Inferior parietal cortex (tissue), 1 donor: ENCODE results near the gene SLC35E1.
"Not testable (repeated sequence)": the region's sequence is repeated elsewhere in the genome, so short reads cannot be mapped to it uniquely, and the experiment has no call there.

Experiments
- DNase-seq: peaks from one replicate; pipeline ENCODE4 v3.0.0-alpha.2; 2016; ENCODE audit errors: extremely low spot score

The SLC35E1 gene

GRCh38 chr19:16544473-16545231 lies 27.6 kb downstream of the SLC35E1 start:
- DNase-seq, result no peak

DNA sequence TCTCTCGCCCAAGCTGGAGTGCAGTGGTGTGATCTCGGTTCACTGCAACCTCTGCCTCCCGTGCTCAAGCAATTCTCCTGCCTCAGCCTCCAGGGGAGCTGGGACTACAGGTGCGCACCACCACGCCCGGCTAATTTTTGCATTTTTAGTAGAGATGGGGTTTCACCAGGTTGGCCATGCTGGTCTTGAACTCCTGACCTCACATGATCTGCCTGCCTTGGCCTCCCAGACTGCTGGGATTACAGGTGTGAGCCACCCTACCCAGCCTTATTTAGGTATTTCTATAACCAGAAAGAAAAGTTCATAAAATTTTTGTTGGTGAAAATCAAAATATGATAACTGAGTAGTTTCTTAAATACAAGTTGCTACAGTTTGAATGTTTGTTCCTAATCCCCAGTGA lies 28.5 kb downstream of the SLC35E1 start:
- not testable (repeated sequence) for DNase-seq

DNA sequence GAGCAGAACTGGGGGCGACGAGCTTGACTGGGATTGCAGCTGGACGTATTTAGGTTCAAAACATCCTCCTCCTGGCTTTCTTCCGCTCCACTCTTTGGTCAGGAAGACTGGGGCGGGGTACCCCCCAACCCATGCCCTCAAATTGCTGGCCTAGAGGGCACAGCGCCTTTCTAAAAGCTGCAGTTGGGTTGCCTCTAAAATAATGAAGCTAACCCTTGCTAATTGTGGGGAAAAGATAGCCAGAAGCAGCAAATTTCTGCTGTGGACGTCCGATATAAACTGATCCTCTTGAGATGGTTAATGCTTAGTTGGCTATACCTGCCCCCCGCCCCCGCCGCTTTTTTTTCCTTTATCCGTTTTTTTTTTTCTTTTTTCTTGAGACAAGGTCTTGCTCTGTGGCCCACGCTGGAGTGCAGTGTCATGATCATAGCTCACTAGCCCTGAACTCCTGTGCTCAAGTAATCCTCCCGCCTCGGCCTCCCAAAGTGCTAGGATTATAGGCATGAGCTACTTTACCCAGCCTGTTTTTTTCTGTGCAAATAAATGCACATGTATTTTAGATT lies 29.2 kb downstream of the SLC35E1 start:
- DNase-seq, result no peak

GRCh38 chr19:16542045-16542909 lies 29.9 kb downstream of the SLC35E1 start, which contains the start of gene CHERP:
Gene CHERP (minus strand): TSS chr19:16542437. CDS start chr19:16542378, 59 bp downstream.
- peak; percentile 97 for DNase-seq

- no peak for DNase-seq
These were observed 30.6 kb downstream of the SLC35E1 start for GRCh38 chr19:16541526-16542044.

DNA sequence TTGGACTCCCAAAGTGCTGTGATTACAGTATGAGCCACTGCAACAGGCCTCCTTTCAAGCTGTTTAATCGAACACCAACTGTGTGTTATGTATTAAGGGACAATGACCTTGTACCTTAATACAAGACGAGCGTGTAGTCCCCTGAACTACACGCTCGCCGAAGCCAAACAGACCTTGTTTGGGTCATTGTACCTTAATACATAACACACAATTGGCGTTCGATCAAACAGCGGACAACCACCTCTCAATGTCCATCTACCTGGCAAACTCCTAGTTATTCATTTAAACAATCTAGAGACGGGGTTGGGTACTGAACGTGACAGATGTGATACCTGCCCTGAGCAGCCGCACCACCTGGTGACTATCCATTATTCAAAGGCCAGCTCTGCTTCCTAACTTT lies 31.3 kb downstream of the SLC35E1 start:
- no peak for DNase-seq

DNA sequence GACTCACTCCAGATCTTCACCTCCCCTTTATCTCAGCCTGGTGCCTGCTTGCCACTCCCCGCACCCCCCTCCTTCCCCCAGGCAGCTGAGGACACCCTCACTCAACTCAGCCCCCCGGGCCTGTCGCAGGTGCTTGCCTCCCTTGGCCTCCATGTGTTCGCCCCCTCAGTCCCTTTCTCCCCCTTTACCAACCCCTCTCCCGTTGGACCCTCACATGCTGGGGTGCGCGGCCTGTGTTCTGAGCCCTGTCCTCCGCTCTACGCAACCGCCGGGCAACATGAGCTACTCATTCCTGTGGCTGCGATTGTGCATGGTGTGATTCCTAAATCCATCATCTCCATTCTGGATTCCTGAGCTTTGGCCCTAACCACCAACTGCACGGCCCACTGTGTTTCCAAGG lies 35.1 kb downstream of the SLC35E1 start:
- no peak for DNase-seq

GRCh38 chr19:16536130-16536529 lies 36.1 kb downstream of the SLC35E1 start:
- DNase-seq, result no peak

- DNase-seq, result no peak
These were observed 36.8 kb downstream of the SLC35E1 start for GRCh38 chr19:16535381-16535780.

DNA sequence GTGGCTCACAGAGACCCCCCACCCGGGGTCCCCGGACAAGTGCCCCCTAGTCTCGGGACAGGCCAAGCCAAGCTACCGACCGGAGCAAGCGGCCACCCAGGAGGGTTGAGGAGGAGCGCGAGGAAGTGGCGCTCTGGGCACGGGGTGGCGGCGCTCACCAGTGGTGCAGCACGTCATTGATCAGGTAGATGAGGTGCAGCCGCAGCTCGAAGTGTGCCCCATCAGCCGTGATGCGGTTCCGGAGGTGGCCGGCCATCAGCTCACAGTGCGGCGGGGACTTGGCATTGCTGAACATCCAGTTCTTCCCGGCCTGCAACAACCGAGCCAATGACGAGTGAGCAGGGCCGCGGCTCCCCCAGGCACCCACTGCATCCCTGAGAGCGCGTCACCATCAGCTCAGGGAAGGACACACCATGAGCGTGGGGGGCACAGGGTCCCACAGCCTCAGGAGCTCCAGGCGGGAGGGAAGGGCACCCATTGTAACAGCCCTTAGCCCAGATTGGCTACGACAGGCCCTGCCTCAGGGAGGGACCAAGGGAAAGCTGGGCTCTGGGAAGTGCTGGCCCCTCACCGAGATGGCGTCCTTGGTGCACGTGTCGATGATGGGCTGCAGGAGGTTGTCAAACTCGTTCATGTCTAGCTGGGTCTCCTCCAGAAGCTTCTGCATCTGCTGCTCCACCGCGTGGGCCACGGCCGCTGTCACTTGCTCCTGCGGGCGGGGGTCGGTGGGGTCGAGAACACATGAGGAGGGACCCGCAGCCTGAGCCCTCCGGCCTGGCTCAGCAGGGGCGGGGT lies 39.6 kb downstream of the SLC35E1 start:
- no peak for DNase-seq

GRCh38 chr19:16531380-16531669 lies 40.9 kb downstream of the SLC35E1 start:
- no peak for DNase-seq

GRCh38 chr19:16530540-16531379 lies 41.5 kb downstream of the SLC35E1 start:
- no peak for DNase-seq

- no peak for DNase-seq
These were observed 42.6 kb downstream of the SLC35E1 start for GRCh38 chr19:16529466-16530144.

DNA sequence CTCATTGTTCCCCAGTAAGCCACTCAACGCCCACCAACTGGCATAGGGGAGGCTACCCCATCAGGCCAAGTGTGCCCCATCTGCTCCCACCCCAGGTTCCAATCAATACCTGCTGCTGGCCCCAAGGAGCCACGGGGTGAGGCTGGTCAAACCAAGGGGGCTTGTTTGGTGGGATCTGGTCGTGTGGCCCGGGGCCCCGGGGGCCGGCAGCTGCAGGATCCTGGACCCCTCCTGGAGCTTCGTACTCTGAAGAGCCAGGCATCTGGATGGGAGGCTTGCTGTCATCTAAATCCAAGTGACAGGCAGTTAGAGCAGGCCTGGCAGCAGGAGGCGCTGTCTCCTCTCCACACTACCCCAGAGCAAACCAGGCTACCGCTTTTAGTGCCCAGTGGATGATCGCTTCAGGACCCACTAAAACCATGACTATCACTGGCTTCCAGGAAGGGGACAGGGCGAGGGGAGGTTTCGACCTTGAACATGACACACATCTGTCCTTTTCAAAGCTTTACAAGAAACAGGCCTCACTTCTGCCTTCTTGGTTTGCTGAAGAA lies 44.2 kb downstream of the SLC35E1 start:
- no peak for DNase-seq

GRCh38 chr19:16527334-16527935 lies 44.8 kb downstream of the SLC35E1 start:
- DNase-seq, result no peak

DNA sequence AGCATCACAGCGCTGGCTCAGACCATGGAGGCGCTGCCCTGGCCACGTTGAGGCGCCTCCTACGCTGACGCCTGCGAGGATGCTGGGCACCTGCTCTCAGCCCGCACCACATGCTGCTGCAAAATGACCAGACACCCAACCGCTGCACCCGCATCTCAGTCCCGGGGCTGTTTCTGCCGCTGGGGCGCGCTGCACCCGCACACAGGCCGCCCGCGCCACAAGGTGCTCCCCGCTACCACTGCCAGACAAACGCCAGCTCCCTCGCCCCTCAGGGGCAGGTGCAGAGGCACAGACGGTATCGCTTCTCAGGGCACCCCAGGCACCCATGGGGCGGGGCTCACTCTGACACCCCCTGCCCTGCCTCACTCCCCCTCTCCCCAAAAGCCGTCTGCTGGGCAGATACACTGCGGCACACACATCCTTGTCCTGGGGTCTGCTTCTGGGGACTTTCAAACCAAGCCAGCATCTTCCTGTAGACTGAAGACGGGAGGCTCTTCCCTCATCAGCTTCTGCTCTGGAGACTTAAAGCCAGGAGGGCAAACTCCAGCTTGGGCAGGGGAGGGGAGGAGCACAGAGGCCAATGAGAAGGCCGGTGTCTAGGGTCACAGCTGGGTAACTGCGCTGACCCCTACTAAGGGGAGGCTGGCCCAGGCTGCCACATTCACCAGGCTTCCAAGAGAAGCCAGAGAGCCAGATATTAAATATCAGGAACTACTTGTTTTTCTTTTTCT lies 46.3 kb downstream of the SLC35E1 start:
- no peak for DNase-seq

GRCh38 chr19:16524991-16525734 lies 47.1 kb downstream of the SLC35E1 start:
- DNase-seq, result no peak
